Activated effector memory CD4-positive, alpha-beta T cell treated with Interleukin-2 at 50 U/mL for 16 hours (primary cell): ENCODE data around the gene CAPSL.
"Not testable (repeated sequence)": the region's sequence is repeated elsewhere in the genome, so short reads cannot be mapped to it uniquely, and the experiment has no call there.

Source experiments
- DNase-seq: peaks from one replicate; pipeline ENCODE4 v3.0.0-alpha.2; 2020

CAPSL gene

GRCh38 chr5:35870605-35871004 is 67.8 kb downstream of the CAPSL start:
- no peak for DNase-seq

GRCh38 chr5:35869685-35870277 is 68.6 kb downstream of the CAPSL start:
- DNase-seq, result no peak

GRCh38 chr5:35867998-35868397 is 70.4 kb downstream of the CAPSL start:
- DNase-seq, result no peak

GRCh38 chr5:35863159-35863558 is 75.3 kb downstream of the CAPSL start:
- DNase-seq, result no peak

GRCh38 chr5:35862126-35862525 is 76.3 kb downstream of the CAPSL start:
- DNase-seq, result no peak

- no peak for DNase-seq
Observed at GRCh38 chr5:35861718-35862117, 76.7 kb downstream of the CAPSL start.

GRCh38 chr5:35860686-35861085 is 77.7 kb downstream of the CAPSL start:
- DNase-seq, result no peak

- DNase-seq, result no peak
Observed at GRCh38 chr5:35859101-35859661, 79.2 kb downstream of the CAPSL start.

GRCh38 chr5:35857606-35858205 is 80.7 kb downstream of the CAPSL start:
- DNase-seq, result no peak

- no peak for DNase-seq
Observed at GRCh38 chr5:35856765-35857351, 81.6 kb downstream of the CAPSL start, which contains the start of gene IL7R. Gene IL7R, plus strand, starts transcription at chr5:35856891. Its CDS starts 87 bp downstream, at chr5:35856978.

GRCh38 chr5:35856186-35856764 is 82.1 kb downstream of the CAPSL start:
- DNase-seq, result not testable (repeated sequence)

GRCh38 chr5:35855187-35855586 is 83.2 kb downstream of the CAPSL start:
- DNase-seq, result no peak
